HG02970 (cell line): ENCODE measurements around the gene SLC16A10.
"Not testable (repeated sequence)": the region's sequence is repeated elsewhere in the genome, so short reads cannot be mapped to it uniquely, and the experiment has no call there.

Experiments
- ATAC-seq: cut with Tn5 transposase; IDR thresholded peaks from one replicate; pipeline ENCODE4 v1.9.1; 2021; ENCODE audit warnings: mild to moderate bottlenecking, moderate library complexity, moderate number of reproducible peaks; ENCODE audit not compliant: unreplicated experiment, low FRiP score

SLC16A10 gene

DNA sequence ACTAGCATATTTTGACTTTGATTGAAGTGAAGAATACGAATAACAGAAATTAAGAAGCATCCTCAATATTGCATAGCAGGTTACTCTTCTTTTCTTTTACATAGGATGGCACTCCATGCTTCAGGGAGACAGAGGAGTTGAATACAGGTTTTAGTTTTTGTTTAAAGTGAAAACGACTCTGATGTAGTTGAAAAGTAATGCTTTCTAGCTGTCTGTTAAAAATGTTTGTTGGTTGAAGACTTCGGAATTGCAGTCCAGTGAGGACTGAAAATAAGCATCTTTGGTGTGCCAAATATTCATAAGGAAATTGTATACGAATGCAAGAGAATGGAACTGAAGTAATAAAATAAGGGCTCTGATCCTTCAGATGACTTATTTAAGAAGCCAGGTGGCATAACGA lies 618 bp upstream of the SLC16A10 start:
- no peak for ATAC-seq

DNA sequence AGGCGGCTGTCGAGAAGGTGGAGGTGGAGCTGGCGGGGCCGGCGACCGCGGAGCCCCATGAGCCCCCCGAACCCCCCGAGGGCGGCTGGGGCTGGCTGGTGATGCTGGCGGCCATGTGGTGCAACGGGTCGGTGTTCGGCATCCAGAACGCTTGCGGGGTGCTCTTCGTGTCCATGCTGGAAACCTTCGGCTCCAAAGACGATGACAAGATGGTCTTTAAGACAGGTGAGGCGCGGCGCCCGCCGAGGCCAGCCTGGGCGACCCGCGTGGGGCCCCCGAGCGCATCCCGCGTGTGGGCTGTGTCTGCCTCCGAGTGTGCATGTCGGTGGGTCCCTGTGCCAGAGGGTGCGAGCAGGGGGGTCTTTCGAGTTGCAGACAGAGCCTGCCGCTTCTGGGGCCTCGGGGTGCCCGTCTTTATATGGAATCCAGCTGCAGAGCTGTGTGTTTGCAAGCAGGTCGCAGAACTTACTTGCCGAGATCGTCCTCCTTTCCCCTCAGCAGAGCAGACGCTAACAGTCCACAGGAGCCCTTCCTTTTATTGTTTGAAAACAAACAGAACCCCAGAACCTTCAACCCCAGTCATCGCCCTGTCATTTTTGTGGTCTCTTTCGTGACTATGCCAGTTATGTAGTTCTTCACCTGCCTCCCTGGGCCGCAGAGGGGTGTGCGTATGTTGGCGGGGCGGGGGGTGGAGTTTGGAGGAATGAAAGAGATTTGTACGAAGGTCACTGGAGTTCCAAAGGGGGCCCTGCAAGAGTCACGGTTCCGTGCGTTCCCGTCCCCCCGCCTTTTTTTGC lies 766 bp downstream of the SLC16A10 start:
- ATAC-seq, result no peak

DNA sequence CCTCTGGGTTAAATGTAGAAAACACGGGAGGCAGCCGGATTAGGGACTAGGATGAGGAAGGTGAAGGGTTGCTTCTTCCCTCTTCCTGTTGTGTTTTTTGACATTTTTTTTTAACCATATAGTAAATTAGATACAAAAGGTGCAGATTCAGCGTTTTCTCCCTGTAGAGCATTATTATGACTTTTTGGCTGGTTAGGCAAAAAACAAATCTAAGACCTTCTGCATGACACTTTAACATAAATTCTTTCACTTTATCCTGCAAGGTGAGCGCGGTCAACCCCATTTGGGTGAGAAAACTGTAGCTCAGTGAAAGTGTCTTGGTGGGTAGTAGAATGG lies 1.3 kb downstream of the SLC16A10 start:
- ATAC-seq, result no peak

DNA sequence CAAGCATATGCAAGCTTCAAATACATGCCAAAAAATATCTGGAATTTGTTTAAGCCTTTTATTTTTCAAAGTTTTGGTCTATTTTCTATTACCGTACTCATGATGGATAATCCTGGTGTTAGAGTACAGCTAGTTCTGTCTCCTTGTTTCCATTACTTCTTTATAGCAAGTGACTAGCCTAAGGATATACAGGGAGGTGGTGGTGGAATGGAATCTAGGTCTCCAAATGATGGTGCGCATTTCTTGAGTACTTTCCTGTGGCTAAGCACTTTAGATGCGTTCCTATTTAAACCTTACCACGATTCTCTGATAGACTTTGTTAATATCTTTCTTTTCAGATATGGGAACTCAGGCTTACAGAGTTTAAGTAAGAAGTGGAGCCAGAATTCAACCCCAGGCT lies 3.5 kb downstream of the SLC16A10 start:
- ATAC-seq, result no peak

DNA sequence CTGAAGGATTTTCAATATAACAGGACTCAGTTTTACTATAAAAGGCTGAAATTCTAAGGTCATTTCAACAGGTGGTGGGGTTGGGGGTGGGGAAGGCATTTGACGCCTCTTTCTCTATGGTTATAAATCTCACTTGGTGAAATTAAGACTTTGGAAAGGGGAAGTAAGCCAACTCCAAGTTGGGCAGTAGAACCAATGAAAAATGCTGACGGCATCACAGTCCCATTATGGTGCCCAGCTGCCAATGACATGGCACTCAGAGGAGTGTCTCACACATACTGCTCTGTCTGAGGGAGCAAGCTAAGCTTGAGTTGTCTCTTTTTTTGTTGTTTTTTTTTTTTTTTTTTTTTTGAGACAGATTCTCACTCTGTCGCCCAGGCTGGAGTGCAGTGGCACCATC lies 4.7 kb downstream of the SLC16A10 start:
- ATAC-seq, result no peak

DNA sequence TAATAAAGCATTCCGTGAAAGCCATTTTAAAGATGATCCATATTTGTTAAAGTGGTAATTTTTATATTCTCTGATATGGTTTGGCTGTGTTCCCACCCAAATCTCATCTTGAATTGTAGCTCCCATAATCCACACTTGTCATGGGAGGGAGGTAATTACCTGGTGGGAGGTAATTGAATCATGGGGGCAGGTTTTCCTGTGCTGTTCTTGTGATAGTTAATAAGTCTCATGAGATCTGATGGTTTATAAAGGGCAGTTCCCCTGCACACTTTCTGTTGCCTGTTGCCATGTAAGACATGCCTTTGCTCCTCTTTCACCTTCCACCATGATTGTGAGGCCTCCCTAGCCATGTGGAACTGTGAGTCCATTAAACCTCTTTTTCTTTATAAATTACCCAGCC lies 8.2 kb downstream of the SLC16A10 start:
- not testable (repeated sequence) for ATAC-seq

DNA sequence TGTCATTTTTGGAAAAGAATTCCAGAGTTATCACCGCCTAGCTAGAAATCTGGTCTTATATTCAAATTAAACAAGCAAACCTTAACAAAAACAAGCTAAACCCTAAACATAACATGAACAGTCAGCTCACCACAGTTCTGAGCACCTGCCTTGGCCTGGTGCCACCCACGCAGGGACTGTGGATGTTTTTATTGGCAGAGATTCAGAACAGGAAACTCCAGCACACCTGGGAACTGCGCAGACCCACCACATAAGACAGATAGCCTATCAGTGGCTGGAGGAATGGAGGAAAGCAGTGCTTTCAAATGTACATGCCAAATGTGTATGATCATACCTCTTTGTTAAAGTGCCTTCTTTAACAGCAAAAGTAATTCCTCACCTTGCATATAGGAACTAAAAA lies 8.9 kb downstream of the SLC16A10 start:
- no peak for ATAC-seq

DNA sequence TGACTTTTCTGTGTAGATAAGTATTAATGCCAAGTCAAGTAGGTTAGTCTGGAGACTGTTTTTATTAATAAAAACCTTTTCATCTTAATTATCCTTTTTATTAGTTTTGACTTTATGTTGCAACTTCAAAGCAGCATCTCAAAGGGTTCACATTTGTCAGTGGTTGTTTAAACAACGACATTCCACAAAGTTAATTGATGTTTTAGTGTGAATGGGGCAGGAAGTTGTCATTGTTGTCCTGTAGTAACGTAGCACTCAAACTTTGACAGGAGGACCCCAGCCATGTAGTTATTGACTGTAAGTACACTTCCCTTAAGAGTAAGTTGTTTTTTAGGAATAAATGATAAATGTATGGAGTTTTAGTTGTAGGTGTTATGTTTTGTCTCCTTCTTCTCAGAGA lies 11.3 kb downstream of the SLC16A10 start:
- ATAC-seq, result no peak

DNA sequence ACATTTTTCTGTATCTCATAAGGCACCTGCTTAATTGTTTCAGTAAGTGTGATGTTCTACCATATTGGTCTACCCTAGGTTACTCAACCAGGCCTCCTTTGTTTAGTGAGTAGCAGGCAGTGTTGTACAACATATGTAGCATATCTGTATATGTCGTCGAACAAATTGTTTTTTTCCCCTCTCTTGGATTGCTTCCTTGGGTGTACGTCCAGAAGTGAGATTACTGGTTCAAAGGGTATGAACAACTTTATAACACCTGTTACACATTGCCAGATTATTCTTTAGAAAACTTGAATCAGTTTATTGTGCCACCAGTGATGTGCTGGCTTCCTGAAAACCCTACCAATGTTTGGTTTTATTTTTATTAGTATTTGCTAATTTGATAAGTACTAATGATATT lies 14.7 kb downstream of the SLC16A10 start:
- no peak for ATAC-seq

DNA sequence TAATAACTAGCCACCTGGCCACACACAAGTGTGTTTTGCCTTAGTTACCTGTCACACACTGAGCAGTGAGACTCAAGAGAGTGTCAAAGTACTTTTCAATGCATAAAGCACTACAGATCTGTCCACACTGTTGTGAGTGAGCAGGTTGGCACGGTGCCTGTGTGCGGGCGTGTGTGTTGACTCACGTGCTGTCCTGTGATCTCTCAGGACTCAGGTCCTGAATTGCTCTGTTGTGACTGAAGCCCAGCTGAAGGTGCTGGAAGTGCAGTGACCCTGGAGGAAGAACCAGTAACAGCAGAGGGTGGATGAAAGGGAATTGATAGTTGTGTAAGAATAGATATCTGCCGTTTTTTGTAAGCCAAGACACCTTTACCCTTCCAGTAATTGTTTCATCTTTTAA lies 18.3 kb downstream of the SLC16A10 start:
- no peak for ATAC-seq

DNA sequence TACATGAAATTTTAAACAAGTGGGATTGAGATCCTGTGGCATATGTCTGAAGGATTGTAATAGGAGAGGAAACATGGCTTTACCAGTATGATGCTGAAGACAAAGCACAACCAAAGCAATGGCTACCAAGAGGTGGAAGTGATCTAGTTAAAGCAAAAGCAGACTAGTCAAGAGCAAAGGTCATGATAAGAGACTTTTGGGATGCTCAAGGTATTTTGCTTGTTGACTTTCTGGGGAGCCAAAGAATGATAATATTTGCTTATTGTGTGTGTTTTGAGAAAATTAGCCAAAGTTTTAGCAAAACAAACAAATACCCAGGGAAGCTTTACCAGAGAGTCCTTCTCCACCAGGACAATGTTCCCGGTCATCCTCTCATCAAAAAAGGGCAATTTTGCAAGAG lies 20.3 kb downstream of the SLC16A10 start:
- no peak for ATAC-seq

DNA sequence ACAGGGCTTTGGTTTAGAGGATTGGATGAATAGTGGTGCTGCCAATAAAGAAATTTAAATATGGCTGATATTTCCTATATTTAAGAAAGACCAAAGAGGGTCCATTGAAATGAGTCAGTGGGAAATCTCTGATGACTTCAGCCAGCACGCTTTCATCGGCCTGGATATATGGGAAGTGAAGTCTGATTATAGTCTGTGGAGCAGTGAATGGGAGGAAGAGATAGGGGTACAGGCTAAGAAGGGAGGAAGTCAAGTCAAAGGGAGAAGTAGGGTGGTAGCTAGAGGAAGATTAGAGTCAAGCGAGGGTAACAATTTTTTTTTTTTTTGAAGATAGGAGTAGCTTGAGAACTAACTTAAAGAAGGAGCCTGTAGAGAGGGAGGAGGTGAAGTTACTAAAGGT lies 22.7 kb downstream of the SLC16A10 start:
- ATAC-seq, result no peak

DNA sequence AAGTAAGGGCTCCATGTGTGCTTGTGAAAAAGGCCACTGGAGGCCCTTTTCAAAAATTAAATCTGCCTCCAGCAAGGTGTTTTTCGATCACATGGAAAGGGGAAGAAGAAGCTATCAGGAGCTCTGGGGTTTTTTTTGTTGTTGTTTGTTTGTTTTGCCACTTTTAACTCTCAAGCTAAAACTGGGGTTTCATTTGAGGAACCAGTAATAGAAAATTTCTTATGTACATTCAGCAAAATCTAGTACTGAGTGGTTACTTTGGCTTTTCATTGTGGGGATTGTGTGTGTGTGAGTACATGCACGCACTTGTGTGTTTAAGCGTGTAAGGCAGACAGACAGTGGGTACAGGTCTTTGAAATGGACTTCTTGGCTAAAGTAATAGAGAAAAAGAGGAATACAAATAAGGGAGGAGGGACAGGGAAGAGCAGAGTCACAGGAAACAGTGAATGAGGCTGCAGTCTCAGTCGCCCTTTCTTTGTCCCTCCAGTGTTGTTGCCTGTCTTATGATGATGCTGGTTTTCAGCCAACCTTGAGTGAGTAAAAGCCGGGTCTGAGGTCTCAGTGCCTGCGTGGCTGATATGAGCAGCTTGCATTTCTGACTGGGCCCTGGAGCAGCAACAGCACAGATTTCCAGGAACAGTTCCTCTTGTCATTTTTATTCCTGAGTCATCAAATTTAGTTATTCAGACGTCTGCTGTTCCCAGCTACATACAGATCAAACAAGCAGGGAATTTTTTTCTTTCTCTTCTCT lies 26.2 kb downstream of the SLC16A10 start:
- ATAC-seq, result no peak

DNA sequence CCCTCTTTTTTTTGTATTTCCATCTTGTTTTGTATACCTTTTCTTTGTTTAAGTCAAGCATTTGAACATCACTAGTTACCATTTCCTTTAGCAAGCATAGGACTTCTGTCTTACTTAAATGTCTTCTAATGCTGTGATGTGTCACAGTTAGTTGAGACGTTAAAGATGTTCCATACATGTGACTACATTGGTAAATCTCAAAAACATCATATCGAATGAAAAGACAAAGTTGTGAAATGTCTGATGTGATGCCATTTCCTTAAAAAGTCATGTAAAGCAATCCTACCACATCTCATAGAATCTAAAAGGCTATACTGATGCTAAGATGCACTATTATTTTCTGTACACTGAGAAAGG lies 26.8 kb downstream of the SLC16A10 start:
- no peak for ATAC-seq

DNA sequence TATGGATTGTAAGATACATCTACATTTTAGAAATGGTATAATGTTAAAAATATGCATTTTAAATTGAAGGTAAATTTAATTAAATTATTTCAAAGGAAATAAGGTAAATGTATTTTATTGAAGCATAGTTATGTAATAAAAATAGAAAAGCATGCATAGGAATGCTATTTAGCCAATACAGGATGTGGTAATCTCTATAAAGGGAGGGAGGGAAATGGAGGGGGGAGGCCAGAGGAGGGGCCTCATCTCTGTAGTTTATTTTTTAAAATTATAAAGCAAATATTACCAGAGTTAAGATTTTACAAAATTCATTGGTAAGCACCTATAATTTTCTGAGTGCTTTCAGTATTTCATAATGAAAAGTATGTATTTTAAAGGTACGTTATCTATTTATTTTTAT lies 27.2 kb downstream of the SLC16A10 start:
- ATAC-seq, result no peak

DNA sequence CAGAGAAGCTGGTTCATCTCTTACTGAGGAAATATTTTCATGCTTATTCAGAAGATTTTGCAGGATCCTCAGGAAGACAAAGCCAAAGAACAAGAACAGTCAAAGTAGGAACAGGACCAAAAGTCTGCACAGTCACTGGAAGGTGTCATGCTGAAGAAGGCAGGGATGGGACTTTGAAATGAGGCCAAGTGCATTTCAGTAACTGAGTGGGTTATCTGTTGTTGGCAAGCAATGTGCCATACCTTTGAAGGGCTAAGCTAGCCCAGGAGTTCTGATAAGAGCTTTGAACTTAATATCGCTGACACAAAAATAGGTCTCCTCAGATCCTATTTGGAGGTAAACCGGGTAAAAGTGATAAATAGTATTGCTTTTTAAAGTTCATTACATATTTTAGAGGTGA lies 31.5 kb downstream of the SLC16A10 start:
- ATAC-seq, result no peak

DNA sequence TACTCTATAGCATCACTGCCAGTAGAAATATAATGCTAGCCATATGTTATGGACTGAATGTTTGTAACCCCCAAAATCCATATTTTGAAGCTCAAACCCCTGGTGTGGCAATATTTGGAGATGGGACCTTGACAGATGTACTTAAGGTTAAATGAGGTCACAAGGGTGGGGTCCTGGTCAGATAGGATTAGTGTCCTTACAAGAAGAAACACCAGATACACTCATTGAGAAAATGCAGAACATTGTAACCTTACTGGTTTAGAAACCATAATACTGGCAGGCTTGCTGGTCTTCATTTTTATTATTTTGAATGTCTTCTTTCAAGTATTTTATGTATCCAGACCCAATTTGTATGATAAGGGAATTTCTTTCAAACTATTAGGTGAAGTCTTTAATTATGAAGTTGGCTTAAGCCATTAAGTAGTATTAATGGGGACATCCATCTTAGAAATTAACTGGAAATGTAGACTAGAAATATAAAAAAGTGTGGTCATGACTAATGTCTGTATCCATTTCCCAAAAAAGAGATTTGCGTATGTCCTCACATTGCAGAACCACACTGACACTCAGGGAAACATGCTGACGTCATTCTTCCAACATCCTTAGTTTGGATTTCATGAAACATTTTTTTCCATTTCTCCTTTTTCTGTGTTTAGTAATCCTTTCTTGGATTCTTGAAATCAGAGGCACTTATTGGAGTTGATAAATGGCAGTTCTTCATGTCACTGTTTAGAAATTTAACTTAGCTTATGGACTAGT lies 32.4 kb downstream of the SLC16A10 start:
- ATAC-seq, result no peak

DNA sequence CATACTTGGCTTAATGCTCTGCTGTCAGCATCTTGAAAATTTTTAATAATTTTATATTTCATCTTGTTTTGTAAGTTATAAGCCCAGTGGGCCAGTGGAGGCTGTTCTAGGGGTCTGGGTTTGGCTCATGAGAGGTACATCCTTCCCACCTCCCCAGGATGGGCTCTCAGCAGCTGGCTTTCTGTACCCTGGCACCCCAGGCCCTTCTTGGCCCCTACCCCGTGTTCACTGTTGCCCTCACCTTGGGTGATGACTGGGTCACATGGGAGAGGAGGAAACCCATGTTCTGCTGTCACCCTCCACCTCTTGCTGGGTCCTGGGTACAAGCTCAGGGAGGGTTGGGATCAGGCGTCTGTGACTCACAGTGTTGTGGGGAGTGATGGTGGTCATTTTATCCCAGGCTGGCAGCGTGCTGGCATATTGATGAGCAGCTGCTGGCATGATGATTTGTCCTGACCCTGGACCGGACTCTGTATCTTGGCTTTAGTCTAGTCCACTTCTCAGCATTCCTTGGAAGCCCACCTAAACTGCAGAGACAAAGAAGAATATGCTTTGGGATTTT lies 34.6 kb downstream of the SLC16A10 start:
- no peak for ATAC-seq

DNA sequence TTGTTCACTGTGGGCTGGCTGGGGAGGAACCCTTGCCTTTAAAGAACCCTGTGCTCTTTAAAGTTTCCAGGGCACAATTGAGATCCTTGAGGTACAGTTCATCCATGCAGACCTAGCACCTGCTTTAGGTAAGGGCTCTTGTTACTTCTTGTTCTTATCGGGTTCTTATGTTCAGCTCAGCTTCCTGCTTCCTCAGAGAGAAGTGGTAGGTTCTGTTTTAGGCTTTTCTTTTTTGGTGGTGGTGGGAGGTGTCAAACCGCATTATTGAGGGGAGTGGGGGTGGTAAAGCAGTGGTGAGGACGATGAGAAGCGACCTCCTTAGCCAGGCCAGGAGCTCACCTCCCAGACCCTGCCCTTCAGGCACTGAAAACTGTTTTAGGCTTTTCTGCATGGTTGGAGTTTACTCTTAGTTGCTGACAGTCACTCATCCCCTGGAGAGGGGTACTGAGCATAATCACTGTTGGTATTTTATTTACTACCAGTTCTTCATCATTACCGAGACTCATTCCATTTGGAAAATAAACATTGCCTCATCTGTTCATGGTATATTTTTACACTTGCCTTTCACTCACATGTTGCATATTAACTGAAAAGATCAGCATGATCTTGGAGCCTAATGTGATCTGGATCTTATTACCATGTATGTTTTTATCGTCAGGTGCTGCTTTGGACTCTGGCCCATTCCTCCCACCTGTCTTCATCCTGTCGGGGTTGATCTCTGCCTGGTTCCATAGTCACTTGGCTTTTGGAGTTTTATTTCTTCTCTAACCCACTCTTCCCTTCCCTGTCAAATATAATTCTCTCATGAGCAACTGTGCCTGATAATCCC lies 35.4 kb downstream of the SLC16A10 start:
- ATAC-seq, result no peak

DNA sequence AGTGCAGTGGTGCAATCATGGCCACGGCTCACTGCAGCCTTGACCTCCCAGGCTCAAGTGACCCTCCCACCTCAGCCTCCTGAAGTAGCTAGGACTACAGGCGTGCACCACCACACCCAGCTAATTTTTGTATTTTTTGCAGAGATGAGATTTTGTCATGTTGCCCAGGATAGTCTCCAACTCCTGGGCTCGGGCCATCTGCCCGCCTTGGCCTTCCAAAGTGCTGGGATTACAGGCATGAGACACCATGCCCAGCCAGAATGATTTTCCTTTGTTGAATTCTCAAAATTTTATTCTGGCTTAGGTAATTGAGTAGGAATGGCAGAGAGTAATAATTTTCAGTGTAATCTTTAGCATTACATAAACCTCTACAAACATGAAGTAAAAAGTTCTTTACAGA lies 37.1 kb downstream of the SLC16A10 start:
- ATAC-seq, result no peak
